Stimulated activated naive CD8-positive, alpha-beta T cell treated with anti-CD3 and anti-CD28 coated beads, Interleukin-15, Interleukin-2, amounts not matched to agents 100 U/mL and 50 U/mL, for 24 hours (primary cell): Measurements from ENCODE around the gene PCYOX1L.

Source experiments
- ATAC-seq: fragments of 150-1000 bp; cut with Tn5 transposase; one replicate; pipeline ENCODE4 v1.10.0; 2021
- DNase-seq: peaks from one replicate; pipeline ENCODE4 v3.0.0; 2021

Gene PCYOX1L

DNA sequence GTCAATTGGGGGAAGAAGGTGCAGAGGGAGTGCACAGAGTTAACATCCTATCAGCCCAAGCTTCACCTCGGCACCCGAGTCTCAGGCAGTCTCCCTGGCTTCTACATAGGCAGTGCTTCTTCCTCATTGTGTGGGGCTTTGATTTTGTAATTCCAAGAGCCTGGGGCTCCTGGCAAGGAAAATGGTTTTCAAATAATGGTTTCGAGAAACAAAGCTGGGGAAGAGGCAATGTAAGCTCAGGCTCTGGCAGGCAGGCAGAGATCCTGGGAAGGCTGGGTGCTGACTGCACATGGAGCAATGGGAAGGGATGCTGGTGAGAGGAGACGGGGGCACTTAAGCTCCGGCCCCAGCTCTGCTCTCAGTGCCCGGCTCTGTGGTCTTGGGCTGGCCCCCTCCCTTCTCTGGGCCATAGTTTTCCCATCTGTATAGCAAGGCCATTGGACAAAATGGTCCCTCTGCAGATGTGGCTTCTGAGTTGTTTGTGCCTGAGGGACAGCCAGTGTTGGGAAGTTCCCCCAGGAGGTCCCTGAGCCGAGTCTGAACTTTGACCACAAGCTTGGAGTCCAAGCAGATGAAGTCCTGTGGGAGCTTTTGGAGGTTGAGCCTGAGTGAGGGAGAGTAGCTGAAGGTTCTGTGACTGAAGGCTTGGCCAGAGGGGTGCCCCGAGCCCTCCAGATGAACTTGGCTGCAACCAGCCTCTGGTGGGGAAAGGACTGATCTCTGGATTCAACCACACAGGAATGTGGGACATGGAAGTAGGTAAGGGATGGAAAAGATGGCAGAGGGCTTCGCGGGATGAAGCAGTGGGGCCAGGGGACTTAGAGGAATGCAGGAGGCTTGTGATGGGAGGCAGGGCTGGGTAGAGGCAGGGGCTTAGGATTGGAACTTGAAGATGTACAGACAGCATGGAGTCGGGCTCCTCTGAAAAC, 49.7 kb downstream of the PCYOX1L start:
- ATAC-seq (no peak), DNase-seq (no peak)

DNA sequence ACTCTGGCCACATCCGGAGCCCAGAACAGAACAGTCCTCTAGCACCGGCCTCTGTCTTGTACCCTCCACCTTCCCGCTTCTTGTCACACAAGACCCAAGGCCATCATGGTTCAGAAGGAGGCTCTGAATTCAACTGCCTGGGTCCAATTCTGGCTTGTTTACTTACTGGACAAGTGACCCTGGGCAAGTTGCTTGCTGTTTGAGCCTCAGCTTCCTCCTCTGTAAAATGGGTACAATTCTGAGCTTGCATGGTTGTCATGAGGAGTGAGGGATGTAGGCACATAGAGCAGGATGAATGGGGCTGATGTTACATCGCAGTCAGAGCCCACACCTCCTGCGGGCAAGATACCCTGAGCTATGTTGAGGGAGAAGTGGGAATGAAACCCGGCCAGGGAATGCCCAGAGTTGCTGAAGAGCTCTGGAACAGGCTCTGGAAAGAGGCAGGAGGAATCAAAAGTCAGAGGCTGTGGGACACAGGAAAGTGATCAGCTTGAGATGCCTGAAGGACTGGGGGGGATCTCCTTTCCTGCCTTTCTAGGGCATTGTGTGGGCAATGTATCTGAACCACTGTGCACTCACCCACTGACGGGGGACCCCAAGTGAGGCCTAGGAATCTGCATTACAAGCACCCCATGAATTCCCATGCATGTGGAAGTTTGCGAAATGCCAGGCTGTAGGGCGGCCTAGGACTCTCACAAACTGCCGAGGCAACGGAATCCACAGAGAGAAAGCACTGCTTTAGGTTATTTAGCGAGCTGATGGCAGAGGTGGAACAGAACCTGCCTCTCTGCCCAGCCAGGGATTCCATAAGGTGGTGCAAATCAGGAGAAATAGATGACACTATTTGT, 50.6 kb downstream of the PCYOX1L start:
- ATAC-seq, result no peak
- no peak for DNase-seq

DNA sequence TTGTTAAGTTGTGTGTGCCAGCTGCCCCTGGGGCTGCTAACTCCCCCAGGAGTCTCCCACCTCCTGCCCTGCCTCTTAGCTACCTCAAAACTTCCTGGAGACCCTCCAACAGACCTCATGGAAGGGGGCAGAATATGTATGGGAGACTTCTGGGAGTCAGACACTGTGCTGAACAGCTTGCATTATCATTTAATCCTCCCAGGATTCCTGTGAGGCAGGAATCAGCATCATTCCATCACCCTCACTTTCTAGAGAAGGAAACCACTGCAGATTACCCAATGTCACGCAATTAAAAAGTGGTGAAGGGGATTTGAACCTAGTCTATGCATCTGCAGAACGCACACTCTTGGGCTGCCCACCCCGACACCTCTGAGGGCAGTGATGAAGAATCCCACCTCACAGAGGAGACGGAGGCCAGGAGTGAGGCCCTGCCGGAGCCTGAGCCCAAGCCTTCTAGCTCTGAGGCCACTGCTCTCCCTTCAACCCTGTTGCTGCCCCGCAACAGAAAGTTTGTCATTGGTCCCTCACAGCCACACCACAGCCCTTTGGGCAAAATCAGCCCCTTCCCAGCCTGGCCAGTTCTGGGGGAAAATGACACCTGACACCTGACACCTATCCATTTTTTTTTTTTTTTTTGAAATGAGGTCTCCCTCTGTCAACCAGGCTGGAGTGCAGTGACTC, 51.6 kb downstream of the PCYOX1L start:
- DNase-seq, result no peak
- ATAC-seq, result no peak

DNA sequence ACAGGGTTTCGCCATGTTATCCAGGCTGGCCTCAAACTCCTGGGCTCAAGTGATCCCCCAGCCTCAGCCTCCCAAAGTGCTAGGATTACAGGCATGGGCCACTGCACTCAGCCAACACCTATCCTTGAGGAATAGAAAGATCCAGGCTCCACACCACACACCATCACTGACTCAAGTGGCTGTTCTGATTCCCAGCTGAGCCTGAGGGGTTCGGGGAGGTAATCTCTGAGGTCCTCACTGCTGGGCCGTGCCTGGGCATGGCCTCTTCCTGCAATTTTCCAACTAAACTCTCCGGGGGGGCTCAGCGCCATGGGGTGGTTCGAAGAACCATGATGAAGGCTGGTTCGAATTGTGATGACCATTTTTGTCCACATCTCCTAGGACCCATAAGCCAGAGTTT, 52.2 kb downstream of the PCYOX1L start:
- DNase-seq, result no peak
- ATAC-seq, result no peak

DNA sequence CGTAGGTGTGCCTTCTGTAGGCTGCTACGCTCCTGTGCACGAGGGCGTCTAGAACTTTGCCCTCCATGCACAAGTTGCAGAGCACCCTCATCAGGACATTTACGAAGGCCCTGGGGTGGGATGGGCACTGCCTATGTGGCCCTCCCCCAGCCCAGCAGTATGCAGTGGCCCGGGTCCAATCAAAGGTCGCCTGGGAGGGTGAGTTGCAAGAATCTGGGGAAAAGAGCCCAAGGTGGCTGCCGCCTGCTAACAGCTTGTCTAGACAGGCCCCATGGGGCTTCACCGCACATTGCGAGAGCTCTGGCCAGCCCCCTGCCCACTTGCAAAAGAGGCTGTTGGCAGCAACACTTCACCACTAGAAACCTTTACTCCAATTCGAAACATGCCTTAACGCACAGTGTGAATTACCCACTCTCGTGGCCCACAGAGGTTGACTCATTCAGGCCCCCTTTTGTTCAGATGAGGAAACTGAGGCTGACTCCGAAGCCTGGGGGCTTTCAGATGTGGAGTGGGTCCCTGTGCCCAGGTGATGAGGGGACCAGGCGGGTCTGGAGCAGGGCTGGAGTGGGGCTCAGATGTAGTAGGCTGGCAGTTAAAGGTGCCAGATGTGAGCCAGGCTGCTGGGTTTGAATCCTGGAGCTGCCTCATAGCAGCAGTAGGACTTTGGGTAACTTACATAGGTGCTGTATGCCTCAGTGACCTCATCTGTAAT, 53.0 kb downstream of the PCYOX1L start:
- DNase-seq, result no peak
- ATAC-seq, result no peak

DNA sequence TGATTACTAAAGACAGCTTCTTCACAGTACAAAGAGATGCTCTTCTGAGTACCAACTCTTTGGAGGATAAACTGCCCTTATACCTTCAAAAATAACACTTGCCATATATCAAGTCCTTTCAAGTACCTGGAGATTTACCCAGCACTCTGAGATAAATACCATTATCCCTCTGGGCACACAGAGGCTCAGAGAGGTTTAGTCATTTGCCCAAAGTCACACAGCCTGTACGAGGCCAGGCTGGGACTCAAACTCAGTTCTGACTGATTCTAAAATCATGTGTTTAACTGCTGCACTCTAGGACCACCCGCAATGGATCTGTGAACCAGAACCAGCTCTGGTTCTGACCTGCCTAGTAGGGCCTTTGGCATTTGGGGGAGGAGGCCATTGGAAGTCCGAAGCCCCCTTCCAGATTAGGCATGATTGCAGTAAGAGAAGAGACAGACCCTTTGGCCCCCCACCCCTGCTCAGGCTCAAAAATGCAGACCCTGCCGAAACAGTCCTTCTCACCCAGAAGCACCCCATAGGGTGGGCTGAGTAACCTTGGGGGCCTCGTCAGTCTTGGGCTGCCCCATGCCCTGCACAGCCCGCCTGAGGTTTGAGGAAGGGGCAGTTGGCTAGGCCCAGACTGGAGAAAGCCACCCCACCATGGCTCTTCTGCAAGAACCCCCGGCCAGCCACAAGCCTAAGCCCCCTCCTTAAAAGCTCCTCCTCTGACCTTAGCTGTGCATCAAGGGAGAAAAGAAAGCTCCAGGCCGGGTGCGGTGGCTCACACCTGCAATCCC, 54.1 kb downstream of the PCYOX1L start:
- DNase-seq (no peak), ATAC-seq (no peak)

DNA sequence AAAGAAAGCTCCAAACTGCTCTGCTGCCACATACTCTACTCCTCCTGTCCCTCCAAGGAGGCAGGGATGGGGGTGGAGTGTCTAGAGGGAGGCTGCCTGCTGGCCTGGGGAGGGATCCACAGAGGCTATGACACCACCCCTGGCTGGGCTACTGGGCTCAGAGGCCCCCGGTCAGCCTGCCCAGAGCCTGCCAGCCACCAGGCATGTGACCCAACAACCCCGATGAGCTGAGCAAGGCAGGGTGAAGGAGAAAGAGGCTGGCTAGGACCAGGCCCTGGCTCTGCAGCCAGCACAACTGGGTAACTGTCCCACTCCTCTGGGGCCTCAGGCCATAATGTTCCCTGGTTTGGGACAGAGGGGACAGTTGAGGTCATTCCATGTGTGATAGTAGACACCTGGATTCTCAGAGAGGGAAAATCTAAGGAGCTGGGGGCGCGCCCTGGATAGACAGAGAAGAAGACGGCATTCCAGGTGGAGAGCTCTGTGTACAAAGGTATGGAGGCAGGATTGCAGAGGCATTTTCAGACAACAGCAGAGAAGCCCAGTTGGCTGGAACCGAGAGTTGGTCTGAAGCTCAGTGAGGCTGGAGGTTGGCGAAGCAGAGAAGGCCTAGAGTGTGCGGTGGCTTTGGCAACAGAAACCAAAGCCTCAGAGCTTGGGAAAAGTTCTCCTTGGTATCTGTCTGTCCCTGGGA, 55.1 kb downstream of the PCYOX1L start:
- DNase-seq (no peak), ATAC-seq (no peak)

DNA sequence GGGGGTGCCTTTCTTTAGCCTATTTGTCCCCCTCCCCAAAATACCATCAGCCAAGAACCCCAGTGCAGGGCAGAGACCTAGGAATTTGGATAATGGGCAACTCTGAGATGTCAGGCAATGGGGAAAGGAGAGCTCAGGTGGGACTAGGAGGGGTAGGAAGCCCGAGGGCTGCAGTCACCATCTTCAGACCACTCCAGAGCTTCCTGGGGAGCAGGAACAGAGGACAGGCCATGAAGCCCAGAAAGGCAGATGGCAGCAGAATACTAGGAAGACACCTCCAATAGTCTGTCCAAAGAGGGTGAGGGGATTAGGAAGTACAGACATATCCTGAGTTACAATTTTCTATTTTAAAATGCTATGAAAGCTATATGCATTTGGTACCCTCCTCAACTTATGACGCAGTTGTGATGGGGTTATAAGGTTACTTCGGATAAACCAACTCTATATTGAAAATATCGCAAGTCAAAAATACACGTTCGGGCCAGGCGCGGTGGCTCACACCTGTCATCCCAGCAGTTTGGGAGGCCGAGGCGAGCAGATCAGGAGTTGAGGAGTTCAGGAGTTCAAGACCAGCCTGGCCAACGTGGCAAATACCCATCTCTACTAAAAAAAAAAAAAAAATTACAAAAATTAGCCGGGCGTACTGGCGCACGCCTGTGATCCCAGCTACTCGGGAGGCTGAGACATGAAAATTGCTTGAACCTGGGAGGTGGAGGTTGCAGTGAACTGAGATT, 55.8 kb downstream of the PCYOX1L start:
- no peak for ATAC-seq
- no peak for DNase-seq

DNA sequence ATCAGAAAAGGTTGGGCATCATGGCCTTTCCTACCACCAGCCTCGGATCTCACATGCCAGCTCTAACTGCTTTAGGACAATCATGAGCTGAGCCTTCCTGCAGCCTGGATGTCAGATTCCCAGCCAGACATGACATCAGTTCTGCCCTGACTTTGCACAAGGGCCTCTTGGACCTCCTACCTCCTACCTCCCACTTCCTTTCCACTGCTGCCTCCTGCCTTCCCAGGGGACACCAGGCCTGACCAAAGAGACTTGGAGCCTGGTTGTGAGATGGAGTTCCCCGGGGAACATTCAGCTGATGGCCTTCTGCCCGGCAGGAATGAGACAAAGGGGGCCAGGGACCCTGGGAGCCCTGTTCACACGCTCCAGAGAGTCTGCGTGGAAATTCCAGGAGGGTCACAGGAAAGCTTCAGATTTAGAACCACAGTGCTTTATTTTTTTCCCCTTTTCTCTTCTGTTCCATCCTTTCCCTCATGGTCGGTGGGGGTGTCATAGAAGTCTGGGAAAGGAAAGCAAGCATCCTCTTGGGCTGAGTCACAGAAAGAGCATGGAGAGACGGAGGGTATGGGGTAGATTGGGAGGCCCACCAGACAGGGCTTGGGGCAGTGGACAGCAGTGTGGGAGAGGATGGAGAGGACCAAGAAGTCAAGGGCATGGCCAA, 56.7 kb downstream of the PCYOX1L start:
- DNase-seq, result no peak
- ATAC-seq, result no peak

DNA sequence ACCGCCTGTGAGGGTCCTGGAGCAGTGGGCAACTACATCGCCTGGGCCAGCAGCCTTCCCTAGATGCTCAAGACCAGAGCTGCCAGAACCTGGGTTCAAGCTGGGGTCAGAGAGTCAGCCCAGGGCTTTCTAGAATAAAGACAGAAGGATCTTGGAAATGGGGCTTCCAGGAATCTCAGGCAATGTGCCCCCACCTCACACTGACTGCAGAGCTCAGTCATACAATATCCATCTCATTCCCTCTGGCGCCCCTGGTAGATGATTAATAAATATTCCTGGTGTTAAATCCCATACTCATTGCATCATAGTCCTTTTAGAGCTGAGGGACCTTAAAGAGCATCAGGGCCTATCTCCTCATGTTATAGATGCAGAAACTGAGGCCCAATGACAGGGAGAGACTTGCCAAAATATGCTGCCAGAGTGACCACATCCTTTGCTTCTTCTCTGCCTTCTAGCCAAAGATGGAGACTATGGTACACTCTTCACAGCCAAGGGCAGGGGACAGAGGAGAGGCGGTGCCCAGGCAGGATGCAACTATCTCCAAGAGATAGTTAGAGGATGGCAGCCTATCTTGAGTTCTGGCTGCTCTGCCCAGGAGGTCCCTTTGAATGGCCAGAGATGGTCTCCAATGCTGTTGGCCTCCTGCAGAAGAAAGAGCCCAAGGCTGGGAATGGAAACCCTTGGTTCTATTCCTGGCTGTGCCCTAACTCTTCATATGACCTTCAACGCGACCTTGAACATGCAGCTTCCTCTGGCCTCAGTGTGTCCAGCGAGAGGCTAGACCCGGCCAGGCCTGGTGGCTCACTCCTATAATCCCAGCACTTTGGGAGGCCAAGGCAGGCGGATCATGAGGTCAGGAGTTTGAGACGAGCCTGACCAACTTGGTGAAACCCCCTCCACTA, 57.5 kb downstream of the PCYOX1L start:
- ATAC-seq, result no peak
- no peak for DNase-seq

DNA sequence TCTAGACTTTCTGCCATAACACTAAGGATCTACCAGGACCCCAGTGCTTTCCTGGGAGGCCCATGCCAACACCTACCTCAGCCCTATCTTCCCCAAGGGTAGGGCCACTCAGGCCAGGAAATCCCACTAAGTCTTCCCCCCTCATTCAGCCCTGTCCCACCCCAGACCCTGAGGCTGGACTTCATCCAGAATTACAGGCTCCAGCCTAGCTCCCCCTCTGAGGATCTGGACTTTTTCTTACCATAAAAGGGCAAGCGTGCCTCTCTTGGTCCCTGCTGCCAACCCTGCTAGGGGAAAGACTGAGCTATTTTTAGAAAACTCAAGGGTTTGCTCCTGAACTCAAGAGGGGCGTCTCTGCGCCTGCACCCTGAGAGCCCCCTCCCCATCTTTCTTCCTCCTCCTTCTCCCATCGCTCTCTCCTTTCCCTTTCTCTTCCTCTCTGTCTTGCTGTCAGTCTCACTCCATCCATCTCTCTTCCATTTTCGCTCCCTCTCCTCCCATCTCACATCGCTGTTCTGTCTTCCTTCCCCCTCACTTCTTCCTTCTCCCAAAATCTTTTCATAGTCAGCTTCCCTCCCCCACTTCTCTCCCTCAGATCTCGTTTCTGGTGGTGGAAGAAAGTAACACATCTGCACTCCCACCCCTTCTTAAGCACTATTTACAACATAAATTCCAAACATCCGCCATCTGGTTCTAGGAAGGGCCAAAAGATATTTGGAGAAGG, 59.3 kb downstream of the PCYOX1L start:
- no peak for DNase-seq
- ATAC-seq, result no peak

DNA sequence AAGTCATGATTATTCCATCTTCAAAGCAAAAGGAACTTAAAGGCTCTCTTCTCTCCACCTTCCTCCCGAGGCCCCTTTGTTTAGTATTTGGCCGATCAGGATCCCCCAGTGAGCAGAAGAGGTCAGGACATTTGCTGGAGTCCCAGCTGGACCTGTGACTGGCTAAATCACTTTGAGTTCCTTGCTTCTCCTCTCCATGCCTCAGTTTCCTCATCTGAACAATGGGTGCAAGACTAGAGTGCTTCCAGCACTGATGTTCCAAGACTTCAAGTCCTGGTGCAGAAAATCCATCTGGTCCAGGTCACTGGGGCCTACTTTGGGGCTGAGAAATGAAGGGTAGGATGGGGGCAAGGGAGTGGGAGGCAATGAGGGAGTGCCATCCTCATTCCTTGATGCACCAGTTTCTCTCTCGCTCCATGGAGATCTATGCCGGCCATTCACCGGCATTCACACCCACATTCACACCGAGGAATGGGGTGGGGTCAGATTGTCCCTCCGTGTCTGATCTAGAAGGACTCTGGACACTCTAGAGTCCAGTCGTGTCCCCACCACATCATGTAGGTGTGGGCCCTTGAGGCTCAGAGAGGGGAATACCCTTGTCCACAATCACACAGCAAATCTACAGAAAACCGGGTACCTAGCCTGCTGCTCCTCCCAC, 60.0 kb downstream of the PCYOX1L start:
- DNase-seq, result no peak
- no peak for ATAC-seq

DNA sequence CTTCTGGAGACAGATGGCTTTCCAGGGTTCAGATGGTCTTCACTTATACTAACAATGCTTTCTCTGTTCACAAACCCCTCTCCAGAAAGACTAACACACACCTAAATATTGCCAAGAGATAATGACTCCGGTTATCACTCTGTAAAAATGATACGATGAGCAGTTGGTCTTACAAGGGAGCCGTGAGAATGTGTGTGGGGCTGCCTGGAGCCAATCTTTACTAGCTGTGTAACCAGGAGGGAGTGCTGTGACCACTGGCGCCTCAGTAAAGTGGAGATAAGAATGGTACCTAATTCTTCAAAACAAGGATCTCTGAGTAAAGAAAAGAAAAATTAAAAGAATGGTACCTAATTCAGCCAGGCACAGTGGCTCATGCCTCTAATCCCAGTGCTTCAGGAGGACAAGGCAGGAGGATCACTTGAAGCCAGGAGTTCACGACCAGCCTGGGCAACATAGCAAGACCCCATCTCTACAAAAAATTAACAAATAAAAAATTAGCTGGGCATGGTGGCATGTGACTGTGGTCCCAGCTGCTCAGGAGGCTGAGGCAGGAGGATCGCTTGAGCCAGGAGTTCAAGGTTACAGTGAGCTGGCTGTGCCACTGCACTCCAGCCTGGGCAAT, 61.2 kb downstream of the PCYOX1L start:
- ATAC-seq (no peak), DNase-seq (no peak)
